Retinal pigment epithelial cell (primary cell): ENCODE measurements around the gene HLA-DMB.
A peak's percentile ranks its signal among the peaks of the same experiment; 100 is the strongest.

ENCODE experiments used
- DNase-seq: peaks from one replicate; pipeline ENCODE4 v3.0.0-alpha.2; 2010; ENCODE audit warnings: low read depth
- H3K4me3 ChIP-seq: 2 replicates; pipeline ENCODE4 v1.5.1; 2011; ENCODE audit warnings: mild to moderate bottlenecking, low read length, control low read depth, moderate library complexity
- CTCF ChIP-seq: conservative IDR thresholded peaks from 2 replicates; pipeline ENCODE4 v1.5.1; 2011; ENCODE audit warnings: low read depth, low read length, control low read depth, inconsistent platforms

HLA-DMB gene

DNA sequence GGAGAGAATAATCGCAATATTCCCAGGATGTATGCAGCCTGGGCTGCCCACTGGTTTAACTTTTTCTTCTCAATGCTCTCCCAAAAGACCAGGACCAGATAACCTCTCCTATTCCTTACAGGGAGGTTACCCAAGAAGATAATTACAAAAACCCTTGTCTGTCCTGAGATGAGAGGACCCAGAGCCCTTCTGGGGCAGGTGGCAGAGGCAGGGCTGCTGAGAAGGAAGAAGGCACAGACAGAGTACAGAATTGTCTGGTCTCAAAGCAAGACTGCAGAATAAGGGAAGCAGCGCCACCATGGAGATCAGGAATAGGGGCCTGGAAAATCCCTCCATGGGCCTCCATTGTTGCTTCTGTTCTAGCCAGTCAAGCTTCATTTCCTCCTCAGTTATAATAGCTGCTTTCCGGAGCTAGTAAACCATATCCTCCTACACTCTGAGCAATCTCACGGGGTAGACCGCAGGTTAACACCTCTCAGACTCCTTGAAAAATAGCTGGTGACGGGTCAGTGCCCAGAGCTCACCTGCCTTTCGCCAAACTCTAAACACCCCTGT lies 463 bp upstream of the HLA-DMB start:
- H3K4me3 ChIP-seq, result no peak overlapping the region
- no peak for TF ChIP-seq CTCF
- DNase-seq, result no peak

- DNase-seq, result no peak
- H3K4me3 ChIP-seq, result no peak overlapping the region
- TF ChIP-seq CTCF, result no peak
These were observed 2.3 kb downstream of the HLA-DMB start for GRCh38 chr6:32938494-32938893.

DNA sequence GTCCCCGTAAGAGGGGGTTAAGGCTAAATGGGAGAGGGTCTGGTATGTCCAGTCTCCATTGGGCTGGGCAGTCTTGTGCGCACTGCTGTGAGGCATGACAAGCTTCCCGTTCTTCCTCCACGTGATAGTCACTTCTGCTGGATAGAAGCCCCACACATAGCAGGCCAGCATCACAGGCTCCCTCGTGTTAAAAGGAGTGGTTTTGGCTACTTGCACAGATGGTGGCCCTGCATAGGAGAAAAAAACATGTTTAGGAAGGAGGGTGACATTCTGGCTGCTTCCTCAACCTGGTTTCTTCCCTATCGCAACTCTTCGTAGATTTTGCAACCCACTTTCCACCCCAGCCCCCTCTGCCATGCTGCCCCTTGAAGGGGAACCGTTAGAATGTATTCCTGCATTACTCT lies 3.6 kb downstream of the HLA-DMB start:
- TF ChIP-seq CTCF, result no peak
- no peak overlapping the region for H3K4me3 ChIP-seq
- DNase-seq, result no peak

DNA sequence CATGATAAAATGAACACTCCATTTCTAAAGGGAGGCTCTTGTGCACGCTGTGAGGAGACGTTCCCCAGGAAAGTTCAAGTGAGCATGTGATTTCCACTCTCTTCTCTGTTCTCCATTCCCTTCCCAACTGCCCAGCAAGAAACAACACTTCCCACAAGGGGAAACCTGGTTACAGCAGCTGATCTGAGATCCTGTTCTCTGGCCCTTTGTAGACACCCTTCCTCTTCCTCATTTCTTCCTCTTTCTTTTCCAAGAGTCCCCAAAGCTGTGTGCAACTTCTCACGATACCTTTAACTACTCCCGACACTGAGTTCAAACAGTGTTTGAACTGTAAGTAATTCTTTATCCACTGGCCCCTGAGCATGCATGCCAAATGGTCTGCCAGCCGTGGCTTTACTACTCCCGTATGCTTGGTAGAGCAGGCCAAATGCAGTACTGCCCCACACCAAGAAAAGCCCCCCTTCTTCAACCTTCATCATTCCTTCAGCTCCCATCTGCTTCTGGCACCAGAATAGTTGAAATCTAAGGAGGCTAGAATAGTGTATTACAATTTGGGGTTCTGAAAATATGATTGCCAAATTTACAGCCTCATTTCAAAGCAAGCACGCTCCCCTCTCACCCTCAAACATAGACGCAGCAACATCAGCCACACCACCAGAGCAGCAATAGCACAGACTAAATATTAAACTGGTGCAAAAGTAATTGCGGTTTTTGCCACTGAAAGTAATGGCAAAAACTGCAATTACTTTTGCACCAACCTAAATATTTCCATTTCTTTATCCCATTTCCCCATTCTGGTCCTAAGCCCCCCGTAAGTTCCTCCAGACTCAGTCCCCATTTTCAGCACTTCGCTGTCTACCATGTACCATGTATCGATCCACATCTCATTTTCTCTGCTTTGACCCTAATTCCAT lies 4.3 kb downstream of the HLA-DMB start:
- TF ChIP-seq CTCF, result no peak
- no peak overlapping the region for H3K4me3 ChIP-seq
- no peak for DNase-seq

- no peak overlapping the region for H3K4me3 ChIP-seq
- DNase-seq, result no peak
- no peak for TF ChIP-seq CTCF
These were observed 5.1 kb downstream of the HLA-DMB start for GRCh38 chr6:32935551-32936238.

DNA sequence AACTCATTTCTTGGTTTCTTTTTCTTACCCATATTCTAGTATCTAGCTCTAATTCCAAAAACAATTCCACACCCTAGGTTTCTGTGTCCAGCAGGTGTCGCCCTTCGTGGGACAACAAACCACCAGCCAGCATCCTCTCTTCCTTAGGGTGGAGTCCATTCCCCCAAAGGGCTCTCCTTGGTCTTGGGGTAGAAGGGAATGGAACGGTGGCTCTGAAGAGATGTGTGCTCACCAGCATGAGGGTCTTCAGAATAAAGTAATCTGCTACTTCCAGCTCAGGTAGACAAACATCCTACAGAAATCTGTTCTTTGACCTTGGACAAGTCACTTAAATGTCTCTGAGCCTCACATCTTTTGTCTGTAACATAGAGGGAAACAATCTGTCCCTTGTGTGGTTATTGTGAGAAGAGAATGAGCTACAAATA lies 7.2 kb downstream of the HLA-DMB start:
- no peak overlapping the region for H3K4me3 ChIP-seq
- peak; percentile 23 for DNase-seq
- peak; percentile 83 for TF ChIP-seq CTCF
